ENCODE data around the gene QPRT.
A peak's percentile ranks its signal among the peaks of the same experiment; 100 is the strongest.

DNA sequence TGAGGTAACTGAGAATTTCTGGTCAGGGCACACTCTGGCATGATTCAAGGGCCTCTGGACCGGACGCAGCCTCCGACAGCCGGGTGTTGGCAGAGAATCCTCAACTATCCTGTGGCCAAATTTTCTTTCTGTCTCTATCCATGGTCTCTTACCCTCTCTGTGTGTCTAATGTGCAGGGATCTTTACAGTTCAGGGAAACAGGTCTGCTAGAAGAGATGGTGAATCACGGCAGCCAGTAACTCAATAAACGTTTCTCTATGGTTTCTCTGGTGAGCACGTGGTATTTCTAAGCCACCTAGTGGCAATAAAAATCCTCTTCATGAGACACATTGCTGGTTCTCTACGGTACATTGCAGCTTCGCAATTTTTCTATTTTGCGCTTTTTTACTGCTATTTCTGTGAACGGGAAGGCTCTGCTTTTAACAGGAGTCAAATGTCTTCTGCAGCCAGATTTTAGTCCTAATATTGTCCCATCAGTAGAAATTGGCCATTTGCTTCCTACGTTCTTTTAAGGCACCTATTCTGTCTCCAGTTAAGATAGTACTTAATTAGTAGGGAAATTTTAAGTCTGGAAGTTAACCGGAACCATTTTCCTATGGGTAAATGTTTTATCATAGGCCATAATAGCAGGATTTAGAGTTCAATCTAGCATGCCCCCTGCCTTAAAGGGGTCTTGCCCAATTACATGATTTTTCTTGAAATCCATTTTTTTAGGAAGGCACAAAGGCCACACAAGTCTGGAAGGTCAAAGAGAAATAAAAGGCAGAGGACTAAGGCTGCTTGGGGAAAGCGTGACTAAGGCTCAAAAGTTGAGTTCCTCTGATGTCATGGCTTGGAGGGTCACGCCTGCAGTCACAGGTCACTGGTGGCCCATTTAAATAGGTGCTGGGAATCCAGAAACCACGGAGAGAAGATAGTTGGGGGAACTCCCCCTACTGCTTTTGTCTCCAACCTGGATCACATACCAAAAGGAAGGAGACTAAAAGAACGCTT is 31.5 kb downstream of the QPRT start:
- TF ChIP-seq, protein P1, sequence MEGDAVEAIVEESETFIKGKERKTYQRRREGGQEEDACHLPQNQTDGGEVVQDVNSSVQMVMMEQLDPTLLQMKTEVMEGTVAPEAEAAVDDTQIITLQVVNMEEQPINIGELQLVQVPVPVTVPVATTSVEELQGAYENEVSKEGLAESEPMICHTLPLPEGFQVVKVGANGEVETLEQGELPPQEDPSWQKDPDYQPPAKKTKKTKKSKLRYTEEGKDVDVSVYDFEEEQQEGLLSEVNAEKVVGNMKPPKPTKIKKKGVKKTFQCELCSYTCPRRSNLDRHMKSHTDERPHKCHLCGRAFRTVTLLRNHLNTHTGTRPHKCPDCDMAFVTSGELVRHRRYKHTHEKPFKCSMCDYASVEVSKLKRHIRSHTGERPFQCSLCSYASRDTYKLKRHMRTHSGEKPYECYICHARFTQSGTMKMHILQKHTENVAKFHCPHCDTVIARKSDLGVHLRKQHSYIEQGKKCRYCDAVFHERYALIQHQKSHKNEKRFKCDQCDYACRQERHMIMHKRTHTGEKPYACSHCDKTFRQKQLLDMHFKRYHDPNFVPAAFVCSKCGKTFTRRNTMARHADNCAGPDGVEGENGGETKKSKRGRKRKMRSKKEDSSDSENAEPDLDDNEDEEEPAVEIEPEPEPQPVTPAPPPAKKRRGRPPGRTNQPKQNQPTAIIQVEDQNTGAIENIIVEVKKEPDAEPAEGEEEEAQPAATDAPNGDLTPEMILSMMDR (IDR thresholded peaks at IDR 0.05), result peak; percentile 67
- TF ChIP-seq EZH2phosphoT487 (IDR thresholded peaks at IDR 0.05), result no peak
